Epithelial cell of esophagus (primary cell): ENCODE data around the gene TUBGCP3.

Experiments
- DNase-seq: peaks from one replicate; pipeline ENCODE4 v3.0.0; 2010; ENCODE audit warnings: low read depth
- H3K4me3 ChIP-seq: 2 replicates; pipeline ENCODE4 v1.5.1; 2011; ENCODE audit warnings: mild to moderate bottlenecking, low read length, control low read depth
- CTCF ChIP-seq: IDR thresholded peaks from 2 replicates; pipeline ENCODE4 v1.5.1; 2011; ENCODE audit warnings: low read depth, mild to moderate bottlenecking, low read length, control low read depth, inconsistent platforms; ENCODE audit not compliant: insufficient read depth; ENCODE audit errors: missing control alignments

Gene TUBGCP3

GRCh38 chr13:112479389-112479788 lies 108.6 kb downstream of the TUBGCP3 start:
- no peak overlapping the region for H3K4me3 ChIP-seq
- no peak for TF ChIP-seq CTCF
- DNase-seq = no peak

GRCh38 chr13:112477070-112477619 lies 110.8 kb downstream of the TUBGCP3 start:
- TF ChIP-seq CTCF = no peak
- H3K4me3 ChIP-seq = no peak overlapping the region
- no peak for DNase-seq

GRCh38 chr13:112475889-112476288 lies 112.1 kb downstream of the TUBGCP3 start:
- no peak for DNase-seq
- no peak for TF ChIP-seq CTCF
- no peak overlapping the region for H3K4me3 ChIP-seq

- no peak overlapping the region for H3K4me3 ChIP-seq
- no peak for DNase-seq
- no peak for TF ChIP-seq CTCF
These were observed 113.1 kb downstream of the TUBGCP3 start for GRCh38 chr13:112474869-112475268.

GRCh38 chr13:112473818-112474217 lies 114.1 kb downstream of the TUBGCP3 start:
- no peak overlapping the region for H3K4me3 ChIP-seq
- TF ChIP-seq CTCF = no peak
- no peak for DNase-seq

GRCh38 chr13:112469071-112469745 lies 118.7 kb downstream of the TUBGCP3 start:
- TF ChIP-seq CTCF = no peak
- DNase-seq = peak; percentile 0
- H3K4me3 ChIP-seq = no peak overlapping the region

GRCh38 chr13:112468069-112468468 lies 119.9 kb downstream of the TUBGCP3 start:
- H3K4me3 ChIP-seq = no peak overlapping the region
- no peak for TF ChIP-seq CTCF
- no peak for DNase-seq
